ENCODE results near the gene AIPL1.

DNA sequence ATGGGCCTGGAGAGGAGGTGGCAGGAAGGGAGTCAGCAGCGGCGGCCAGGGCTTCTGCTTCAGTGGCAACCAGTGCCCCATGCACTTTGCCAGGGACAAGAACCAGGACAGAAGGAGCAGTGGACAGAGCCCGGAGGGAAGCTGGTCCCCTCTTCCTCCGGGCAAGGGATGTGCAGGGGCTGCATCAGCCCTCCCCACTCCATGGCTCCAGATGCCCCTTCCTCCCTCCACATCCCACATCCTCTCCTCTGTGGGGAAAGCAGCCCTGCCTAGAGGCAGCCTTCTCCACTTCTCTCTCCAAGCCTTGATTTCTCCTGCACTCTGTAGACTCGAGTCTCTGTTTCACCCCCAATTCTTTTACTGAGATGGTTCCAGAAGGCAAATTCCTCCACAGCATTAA lies 50.4 kb downstream of the AIPL1 start:
- TF ChIP-seq, protein P1, sequence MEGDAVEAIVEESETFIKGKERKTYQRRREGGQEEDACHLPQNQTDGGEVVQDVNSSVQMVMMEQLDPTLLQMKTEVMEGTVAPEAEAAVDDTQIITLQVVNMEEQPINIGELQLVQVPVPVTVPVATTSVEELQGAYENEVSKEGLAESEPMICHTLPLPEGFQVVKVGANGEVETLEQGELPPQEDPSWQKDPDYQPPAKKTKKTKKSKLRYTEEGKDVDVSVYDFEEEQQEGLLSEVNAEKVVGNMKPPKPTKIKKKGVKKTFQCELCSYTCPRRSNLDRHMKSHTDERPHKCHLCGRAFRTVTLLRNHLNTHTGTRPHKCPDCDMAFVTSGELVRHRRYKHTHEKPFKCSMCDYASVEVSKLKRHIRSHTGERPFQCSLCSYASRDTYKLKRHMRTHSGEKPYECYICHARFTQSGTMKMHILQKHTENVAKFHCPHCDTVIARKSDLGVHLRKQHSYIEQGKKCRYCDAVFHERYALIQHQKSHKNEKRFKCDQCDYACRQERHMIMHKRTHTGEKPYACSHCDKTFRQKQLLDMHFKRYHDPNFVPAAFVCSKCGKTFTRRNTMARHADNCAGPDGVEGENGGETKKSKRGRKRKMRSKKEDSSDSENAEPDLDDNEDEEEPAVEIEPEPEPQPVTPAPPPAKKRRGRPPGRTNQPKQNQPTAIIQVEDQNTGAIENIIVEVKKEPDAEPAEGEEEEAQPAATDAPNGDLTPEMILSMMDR (IDR thresholded peaks at IDR 0.05): no peak
- no peak for TF ChIP-seq EZH2 (IDR thresholded peaks at IDR 0.05; ENCODE audit: borderline replicate concordance, insufficient read depth, low read depth, low read length, poor library complexity, severe bottlenecking)
